Islet precursor cell (in vitro differentiated cells): ENCODE results near the gene RBAK.
"Not testable (repeated sequence)": the region's sequence is repeated elsewhere in the genome, so short reads cannot be mapped to it uniquely, and the experiment has no call there.

Experiments
- DNase-seq: peaks from one replicate; pipeline ENCODE4 v3.0.0-alpha.2; 2018

The RBAK gene

GRCh38 chr7:5053175-5053574 is 7.5 kb downstream of the RBAK start:
- no peak for DNase-seq

- no peak for DNase-seq
These were observed 18.0 kb downstream of the RBAK start for GRCh38 chr7:5063698-5064097.

DNA sequence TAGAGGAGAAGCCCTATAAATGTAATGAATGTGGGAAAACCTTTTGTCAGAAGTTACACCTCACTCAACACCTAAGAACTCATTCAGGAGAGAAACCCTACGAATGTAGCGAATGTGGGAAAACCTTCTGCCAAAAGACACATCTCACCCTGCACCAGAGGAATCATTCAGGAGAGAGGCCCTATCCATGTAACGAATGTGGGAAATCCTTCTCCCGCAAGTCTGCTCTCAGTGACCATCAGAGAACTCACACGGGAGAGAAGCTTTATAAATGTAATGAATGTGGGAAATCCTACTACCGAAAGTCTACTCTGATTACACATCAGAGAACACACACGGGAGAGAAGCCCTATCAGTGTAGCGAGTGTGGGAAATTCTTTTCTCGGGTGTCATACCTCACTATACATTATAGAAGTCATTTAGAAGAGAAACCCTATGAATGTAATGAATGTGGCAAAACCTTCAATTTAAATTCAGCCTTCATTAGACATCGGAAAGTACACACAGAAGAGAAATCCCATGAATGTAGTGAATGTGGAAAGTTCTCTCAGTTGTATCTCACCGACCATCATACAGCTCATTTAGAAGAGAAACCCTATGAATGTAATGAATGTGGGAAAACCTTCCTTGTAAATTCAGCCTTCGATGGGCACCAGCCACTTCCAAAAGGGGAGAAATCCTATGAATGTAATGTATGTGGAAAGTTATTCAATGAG is 18.9 kb downstream of the RBAK start:
- DNase-seq = no peak

GRCh38 chr7:5065107-5065407 is 19.4 kb downstream of the RBAK start:
- DNase-seq = no peak

DNA sequence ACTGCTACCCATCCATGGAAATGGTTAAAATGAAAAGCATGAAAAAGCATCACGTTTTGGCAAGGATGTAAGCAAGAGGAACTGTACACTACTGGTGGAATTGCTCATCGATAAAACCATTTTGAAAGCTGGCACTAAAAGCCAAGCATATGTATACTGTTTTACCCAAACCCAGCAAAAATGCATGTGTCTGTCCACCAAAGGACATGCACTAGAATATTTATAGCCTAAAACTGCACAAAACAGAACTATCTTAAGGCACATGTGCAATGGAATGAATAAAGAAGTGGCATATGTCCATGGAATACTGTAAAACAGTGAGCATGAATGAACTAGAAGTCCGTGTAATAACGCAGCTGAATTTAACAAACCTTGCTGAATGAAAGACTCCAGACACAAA is 22.9 kb downstream of the RBAK start:
- DNase-seq = no peak

GRCh38 chr7:5070206-5070605 is 24.5 kb downstream of the RBAK start:
- DNase-seq = no peak

DNA sequence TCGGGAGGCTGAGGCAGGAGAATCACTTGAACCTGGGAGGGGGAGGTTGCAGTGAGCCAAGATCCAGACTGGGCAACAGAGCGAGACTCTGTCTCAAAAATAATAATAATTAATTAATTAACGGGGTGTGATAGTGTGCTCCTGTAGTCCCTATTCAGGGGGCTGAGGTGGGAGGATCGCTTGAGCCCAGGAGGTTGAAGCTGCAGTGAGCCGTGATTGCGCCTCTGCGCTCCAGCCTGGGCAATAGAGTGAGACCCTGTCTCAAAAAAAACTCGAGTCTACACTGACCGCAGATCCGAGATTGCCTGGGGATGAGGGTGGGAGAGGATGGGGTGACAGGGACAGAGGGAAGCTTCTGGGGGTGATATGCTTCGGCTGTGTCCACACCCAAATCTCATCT is 29.5 kb downstream of the RBAK start:
- not testable (repeated sequence) for DNase-seq

- no peak for DNase-seq
These were observed 32.1 kb downstream of the RBAK start for GRCh38 chr7:5077740-5078139.

DNA sequence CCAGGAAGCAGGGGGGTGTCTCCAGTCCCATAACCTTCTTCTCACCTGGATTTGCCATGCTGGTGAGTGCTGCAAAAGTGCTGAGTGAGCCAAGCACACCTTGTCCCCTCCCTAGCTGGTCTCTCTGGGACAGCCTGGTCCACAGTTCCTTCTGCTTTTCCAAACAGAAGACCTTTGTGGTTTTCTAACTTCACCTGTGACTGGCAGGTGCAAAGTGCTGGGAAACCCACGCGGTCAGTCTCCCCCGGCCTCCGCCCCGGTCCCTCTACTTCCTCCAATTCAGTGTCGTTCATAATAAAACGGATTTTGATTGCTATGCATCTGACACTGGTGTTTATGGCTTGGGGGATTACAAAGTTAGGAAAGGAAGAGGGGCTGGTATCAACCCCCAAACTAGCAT is 37.1 kb downstream of the RBAK start:
- no peak for DNase-seq

DNA sequence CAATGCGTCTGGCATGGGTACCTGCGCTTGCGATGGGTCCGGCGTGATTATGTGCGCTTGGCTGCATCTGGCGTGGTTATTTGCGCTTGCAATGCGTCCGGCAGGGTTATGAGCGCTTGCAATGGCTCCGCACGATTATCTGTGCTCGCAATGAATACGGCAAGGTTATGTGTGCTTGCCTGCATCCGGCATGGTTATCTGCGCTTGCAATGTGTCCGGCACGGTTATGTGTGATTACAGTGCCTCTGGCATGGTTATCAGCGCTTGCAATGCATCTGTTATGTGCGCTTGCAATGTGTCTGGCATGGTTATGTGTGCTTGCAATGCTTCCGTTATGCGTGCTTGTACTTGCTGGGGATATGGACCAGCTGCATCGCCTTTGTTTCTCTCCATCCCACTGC is 37.7 kb downstream of the RBAK start:
- no peak for DNase-seq

DNA sequence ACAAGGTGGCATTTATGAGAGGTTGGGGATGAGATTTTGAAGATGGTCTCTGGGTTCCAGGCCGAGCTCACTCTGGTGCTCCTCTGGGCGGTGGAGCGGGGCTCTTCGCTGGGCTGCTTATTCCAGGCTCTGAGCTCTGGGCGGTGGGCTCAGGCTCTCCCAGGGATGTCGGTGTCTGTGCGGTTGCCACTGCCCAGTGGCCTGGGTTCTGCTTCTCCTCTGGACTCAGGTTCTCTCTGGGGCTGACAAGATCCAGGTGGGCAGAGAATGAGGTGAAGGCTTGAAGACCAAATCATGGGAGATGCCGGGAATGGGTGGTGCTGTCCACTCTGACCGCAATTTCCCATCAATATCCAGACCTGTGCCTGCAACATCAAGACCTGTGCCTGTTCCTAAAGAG is 40.6 kb downstream of the RBAK start:
- DNase-seq = no peak

DNA sequence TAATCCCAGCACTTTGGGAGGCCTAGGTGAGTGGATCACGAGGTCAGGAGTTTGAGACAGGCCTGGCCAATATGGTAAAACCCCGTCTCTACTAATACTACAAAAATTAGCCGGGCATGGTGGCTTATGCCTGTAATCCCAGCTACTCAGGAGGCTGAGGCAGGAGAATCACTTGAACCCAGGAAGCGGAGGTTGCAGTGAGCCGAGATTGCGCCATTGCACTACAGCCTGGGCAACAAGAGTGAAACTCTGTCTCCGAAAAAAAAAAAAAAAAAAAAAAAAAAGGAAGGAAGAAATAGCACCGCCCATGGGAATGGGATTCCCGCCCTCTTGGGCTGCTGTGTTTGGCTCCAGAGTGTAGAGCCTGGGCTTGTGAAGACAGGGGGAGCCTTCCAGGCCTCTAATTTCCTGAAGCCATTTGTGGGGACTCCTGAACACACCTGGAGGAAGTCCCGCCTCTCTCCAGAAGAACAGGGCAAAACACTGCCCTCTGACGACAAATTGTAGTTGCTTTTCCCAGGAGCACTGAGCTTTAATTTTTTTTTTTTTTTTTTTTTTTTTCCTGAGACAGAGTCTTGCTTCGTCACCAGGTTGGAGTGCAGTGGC is 42.7 kb downstream of the RBAK start:
- not testable (repeated sequence) for DNase-seq

DNA sequence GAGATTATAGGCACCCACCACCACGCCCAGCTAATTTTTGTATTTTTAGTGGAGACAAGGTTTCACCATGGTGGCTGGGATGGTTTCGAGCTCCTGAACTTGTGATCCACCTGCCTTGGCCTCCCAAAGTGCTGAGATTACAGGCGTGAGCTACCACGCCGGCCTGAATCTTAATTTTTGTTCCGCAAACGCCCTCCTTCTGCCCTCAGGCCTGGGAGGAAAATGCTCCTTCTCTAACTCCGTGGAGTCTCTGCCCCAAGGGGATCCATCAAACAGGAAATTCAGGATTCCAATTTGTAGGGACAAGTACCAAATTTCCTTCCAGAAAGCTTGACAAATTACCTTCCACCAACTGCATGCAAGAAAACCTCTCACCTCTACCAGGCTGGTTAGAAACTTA is 43.2 kb downstream of the RBAK start:
- no peak for DNase-seq

GRCh38 chr7:5093948-5094347 is 48.3 kb downstream of the RBAK start:
- no peak for DNase-seq

DNA sequence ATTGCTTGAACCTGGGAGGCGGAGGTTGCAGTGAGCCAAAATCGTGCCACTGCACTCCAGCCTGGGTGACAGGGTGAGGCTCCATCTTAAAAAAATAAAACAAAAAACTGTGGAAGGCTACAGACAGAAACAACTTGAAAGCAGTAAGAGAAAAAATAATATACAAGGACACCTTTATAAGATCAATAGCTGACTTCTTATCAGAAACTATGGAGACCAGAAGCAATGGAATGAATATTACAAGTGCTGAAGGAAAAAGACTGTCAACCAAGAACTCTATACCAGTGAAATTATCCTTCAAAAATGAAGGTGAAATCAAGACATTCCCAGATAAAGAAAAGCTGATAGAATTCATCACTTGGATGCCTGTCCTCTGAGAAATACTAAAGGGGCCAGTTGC is 49.0 kb downstream of the RBAK start:
- DNase-seq = no peak

GRCh38 chr7:5116359-5116758 is 70.7 kb downstream of the RBAK start:
- no peak for DNase-seq

DNA sequence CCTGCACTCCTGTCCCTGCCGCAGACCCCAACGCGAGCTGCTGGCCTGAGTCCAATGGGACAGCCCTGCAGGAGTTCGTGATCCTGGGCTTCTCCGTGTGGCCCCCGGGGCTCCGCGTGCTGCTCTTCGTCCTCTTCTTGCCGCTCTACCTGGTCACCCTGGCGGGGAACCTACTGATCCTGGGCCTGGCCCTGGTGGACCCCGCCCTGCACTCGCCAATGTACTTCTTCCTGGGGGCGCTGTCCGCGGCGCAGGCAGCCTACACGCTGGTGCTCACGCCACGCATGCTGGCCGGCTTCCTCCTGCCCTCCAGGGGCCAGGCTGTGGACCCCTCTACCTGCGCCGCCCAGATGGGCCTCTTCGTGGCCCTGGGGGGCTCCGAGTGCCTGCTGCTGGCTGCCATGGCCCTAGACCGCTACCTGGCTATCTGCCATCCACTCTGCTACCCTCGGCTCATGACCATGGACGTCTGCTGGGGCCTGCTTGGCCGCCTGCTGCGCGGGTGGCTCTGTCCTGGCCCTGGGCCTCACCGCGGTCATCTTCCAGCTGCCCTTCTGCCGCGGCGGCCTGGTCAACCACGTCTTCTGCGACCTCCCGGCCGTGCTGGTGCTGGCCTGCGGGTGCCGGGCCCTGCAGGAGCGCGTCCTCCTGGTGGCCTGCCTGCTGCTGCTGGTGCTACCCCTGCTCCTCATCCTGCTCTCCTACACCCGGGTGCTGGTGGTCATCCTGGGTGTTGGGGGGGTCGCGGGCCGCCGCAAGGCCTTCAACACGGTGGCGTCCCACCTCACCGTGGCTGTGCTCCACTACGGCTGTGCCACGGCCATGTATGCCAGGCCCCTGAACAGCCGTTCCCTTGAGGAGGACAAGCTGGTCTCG is 71.7 kb downstream of the RBAK start:
- no peak for DNase-seq
